Progenitor cell of endocrine pancreas (in vitro differentiated cells): Measurements from ENCODE around the gene TEAD1. TPM values are rescaled to one million over a fixed set of nuclear protein-coding genes. Genes with fewer than 3 reads are reported as not detected.

Experiments
- DNase-seq: peaks from one replicate; pipeline ENCODE4 v3.0.0; 2021; ENCODE audit warnings: low spot score; ENCODE audit not compliant: unreplicated experiment
- H3K27ac Mint-ChIP-seq: 2 replicates; pipeline ENCODE4 v1.8.0; 2021; ENCODE audit warnings: mild to moderate bottlenecking, moderate library complexity, mixed read lengths
- H3K27me3 Mint-ChIP-seq: 2 replicates; pipeline ENCODE4 v1.8.0; 2021; ENCODE audit warnings: mixed read lengths
- H3K36me3 Mint-ChIP-seq: 2 replicates; pipeline ENCODE4 v1.8.0; 2022; ENCODE audit warnings: mixed read lengths; ENCODE audit not compliant: insufficient read depth
- H3K4me1 Mint-ChIP-seq: 2 replicates; pipeline ENCODE4 v1.8.0; 2021; ENCODE audit warnings: low read depth, mixed read lengths
- H3K4me3 Mint-ChIP-seq: 2 replicates; pipeline ENCODE4 v1.8.0; 2021; ENCODE audit warnings: low read depth, mild to moderate bottlenecking, moderate library complexity, mixed read lengths
- H3K9me3 Mint-ChIP-seq: 2 replicates; pipeline ENCODE4 v1.8.0; 2021; ENCODE audit warnings: low read depth, mixed read lengths
- total RNA-seq: library from RNA; stranded (reverse); gene quantifications from 2 replicates; pipeline ENCODE4 v1.2.1, GENCODE V29; 2021
- TF ChIP-seq, protein P1 (sequence below): fragments of 200-600 bp; sonication (generic); IDR thresholded peaks from one replicate; pipeline ENCODE4 v1.5.0; 2021; ENCODE audit warnings: antibody characterized with exemption, mild to moderate bottlenecking; ENCODE audit not compliant: unreplicated experiment

Gene TEAD1
- total RNA-seq, 1 donor from 2014 or later: 92.4 TPM

- H3K4me3 Mint-ChIP-seq: no peak overlapping the region
- H3K27ac Mint-ChIP-seq: peak overlapping the region; percentile 93
- TF ChIP-seq, protein P1, sequence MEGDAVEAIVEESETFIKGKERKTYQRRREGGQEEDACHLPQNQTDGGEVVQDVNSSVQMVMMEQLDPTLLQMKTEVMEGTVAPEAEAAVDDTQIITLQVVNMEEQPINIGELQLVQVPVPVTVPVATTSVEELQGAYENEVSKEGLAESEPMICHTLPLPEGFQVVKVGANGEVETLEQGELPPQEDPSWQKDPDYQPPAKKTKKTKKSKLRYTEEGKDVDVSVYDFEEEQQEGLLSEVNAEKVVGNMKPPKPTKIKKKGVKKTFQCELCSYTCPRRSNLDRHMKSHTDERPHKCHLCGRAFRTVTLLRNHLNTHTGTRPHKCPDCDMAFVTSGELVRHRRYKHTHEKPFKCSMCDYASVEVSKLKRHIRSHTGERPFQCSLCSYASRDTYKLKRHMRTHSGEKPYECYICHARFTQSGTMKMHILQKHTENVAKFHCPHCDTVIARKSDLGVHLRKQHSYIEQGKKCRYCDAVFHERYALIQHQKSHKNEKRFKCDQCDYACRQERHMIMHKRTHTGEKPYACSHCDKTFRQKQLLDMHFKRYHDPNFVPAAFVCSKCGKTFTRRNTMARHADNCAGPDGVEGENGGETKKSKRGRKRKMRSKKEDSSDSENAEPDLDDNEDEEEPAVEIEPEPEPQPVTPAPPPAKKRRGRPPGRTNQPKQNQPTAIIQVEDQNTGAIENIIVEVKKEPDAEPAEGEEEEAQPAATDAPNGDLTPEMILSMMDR: no peak
- peaks cover 74% of the 10 kb centered on the region for H3K4me1 Mint-ChIP-seq
- no peaks in the 10 kb centered on the region for H3K27me3 Mint-ChIP-seq
- DNase-seq: no peak
- H3K36me3 Mint-ChIP-seq: no peaks in the 10 kb centered on the region
- no peaks in the 10 kb centered on the region for H3K9me3 Mint-ChIP-seq
Observed at GRCh38 chr11:12693094-12693478, 18.9 kb downstream of the TEAD1 start.

DNA sequence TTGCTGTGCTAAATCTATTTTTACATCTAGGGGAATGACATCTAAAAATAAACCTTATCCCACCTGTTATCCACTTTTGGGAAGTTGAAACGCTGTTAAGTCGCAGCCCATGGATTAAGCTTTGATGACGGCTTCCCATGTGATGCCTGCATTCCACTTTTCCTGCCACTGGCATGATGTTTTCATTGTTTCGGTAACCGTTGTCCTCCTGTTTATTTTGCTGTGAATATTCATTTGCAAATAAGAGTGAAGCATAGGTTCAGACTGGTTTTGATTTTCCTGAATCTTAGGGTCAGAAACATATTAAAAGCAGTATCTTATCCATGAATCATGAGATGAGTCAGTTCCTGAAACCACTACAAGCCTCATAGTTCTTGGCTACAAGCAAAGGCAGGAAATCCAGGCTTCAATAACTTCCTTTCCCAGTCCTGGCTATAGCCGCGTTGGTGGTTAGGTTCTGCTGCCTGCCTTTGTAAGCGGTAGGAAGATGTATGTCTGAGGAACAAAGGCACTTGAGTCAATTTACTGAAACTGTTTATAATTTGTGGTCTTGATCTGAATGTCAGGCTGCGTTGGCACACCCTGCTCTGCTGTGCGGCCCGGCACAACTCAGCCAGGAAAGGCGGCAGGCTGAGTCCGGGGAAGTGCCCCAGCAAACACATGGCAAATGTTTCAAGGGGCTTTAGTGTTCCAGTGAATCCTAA, 19.4 kb downstream of the TEAD1 start:
- peak overlapping the region; percentile 2 for H3K4me3 Mint-ChIP-seq
- no peaks in the 10 kb centered on the region for H3K36me3 Mint-ChIP-seq
- H3K27ac Mint-ChIP-seq: peak overlapping the region; percentile 93
- H3K27me3 Mint-ChIP-seq: no peaks in the 10 kb centered on the region
- TF ChIP-seq, protein P1: no peak
- peaks cover 70% of the 10 kb centered on the region for H3K4me1 Mint-ChIP-seq
- no peaks in the 10 kb centered on the region for H3K9me3 Mint-ChIP-seq
- no peak for DNase-seq

GRCh38 chr11:12694183-12694531, 19.9 kb downstream of the TEAD1 start:
- TF ChIP-seq, protein P1: no peak
- H3K27me3 Mint-ChIP-seq: no peaks in the 10 kb centered on the region
- H3K36me3 Mint-ChIP-seq: no peaks in the 10 kb centered on the region
- no peak for DNase-seq
- H3K9me3 Mint-ChIP-seq: no peaks in the 10 kb centered on the region
- peak overlapping the region; percentile 2 for H3K4me3 Mint-ChIP-seq
- H3K27ac Mint-ChIP-seq: peak overlapping the region; percentile 93
- H3K4me1 Mint-ChIP-seq: peaks cover 65% of the 10 kb centered on the region

GRCh38 chr11:12695221-12695794, 21.1 kb downstream of the TEAD1 start:
- Mint-ChIP-seq H3K36me3 (no peaks in the 10 kb centered on the region), H3K9me3 (no peaks in the 10 kb centered on the region), H3K4me1 (peaks cover 60% of the 10 kb centered on the region), H3K27ac (peak overlapping the region; percentile 77), H3K4me3 (no peak overlapping the region), H3K27me3 (no peaks in the 10 kb centered on the region)
- TF ChIP-seq, protein P1: no peak
- no peak for DNase-seq

DNA sequence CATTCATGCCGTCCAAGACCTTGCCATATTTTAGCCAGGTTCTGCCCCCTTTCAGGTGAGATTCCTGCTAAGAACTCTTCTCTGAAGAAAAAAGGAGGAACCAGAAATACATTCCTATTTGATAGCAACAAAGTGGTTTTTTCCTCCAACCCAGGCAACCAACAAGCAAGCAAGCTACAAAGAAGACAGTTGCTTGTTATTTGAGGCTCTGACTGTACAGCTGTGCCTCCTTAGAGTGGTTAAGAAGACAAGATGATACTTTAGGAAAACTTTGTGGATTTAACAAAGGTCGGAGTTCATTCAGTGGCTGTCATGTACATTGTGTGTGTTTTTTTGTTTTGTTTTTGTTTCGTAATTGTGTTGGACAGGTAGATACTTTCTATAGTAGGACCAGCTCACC, 21.7 kb downstream of the TEAD1 start:
- H3K27ac Mint-ChIP-seq: peak overlapping the region; percentile 77
- no peaks in the 10 kb centered on the region for H3K27me3 Mint-ChIP-seq
- H3K4me3 Mint-ChIP-seq: no peak overlapping the region
- DNase-seq: no peak
- peaks cover 59% of the 10 kb centered on the region for H3K4me1 Mint-ChIP-seq
- TF ChIP-seq, protein P1: no peak
- no peaks in the 10 kb centered on the region for H3K9me3 Mint-ChIP-seq
- H3K36me3 Mint-ChIP-seq: no peaks in the 10 kb centered on the region
